Neural progenitor cell (in vitro differentiated cells): ENCODE measurements around the gene RGCC.
"Not testable (repeated sequence)": the region's sequence is repeated elsewhere in the genome, so short reads cannot be mapped to it uniquely, and the experiment has no call there.

Experiments used
- EZH2 ChIP-seq: fragments of 200-600 bp; sonication (generic); IDR thresholded peaks from 2 replicates; pipeline ENCODE4 v1.6.1; 2017; ENCODE audit warnings: antibody characterized with exemption, mild to moderate bottlenecking, moderate library complexity
- TF ChIP-seq, protein P1 (sequence below): fragments of 200-600 bp; sonication (generic); IDR thresholded peaks from 2 replicates; pipeline ENCODE4 v1.5.1; 2017; ENCODE audit warnings: antibody characterized with exemption, mild to moderate bottlenecking

DNA sequence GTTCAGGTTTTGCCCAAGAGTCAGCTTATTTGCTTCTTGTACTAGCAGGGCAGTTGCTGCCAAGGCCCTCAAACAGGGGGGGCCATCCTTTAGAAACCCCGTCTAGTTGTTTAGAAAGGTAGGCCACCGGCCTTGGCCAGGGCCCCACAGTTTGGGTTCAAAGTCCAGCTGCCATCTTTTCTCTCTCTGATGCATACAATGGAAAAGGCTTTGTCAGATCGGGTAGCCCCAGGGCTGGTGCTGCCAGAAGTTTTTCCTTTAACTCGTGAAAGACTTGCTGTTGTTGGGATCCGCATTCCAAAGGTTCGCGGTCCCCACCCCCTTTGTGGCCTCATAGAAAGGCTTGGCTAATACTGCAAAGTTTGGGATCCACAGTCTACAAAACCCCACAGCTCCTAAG lies 35.4 kb upstream of the RGCC start:
- TF ChIP-seq EZH2, result not testable (repeated sequence)
- TF ChIP-seq, protein P1, sequence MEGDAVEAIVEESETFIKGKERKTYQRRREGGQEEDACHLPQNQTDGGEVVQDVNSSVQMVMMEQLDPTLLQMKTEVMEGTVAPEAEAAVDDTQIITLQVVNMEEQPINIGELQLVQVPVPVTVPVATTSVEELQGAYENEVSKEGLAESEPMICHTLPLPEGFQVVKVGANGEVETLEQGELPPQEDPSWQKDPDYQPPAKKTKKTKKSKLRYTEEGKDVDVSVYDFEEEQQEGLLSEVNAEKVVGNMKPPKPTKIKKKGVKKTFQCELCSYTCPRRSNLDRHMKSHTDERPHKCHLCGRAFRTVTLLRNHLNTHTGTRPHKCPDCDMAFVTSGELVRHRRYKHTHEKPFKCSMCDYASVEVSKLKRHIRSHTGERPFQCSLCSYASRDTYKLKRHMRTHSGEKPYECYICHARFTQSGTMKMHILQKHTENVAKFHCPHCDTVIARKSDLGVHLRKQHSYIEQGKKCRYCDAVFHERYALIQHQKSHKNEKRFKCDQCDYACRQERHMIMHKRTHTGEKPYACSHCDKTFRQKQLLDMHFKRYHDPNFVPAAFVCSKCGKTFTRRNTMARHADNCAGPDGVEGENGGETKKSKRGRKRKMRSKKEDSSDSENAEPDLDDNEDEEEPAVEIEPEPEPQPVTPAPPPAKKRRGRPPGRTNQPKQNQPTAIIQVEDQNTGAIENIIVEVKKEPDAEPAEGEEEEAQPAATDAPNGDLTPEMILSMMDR, result not testable (repeated sequence)
